ENCODE results near the gene SMDT1.
"Not testable (repeated sequence)": the region's sequence is repeated elsewhere in the genome, so short reads cannot be mapped to it uniquely, and the experiment has no call there.

Gene SMDT1

GRCh38 chr22:42065438-42066125, 13.9 kb upstream of the SMDT1 start:
- peaks cover 53% of the 10 kb centered on the region for H3K36me3 Mint-ChIP-seq (ENCODE audit: low read depth)
- H3K9me3 Mint-ChIP-seq: no peaks in the 10 kb centered on the region
- no peak overlapping the region for H3K4me3 Mint-ChIP-seq
- peaks cover 12% of the 10 kb centered on the region for H3K4me1 Mint-ChIP-seq (ENCODE audit: low read depth)
- H3K27ac Mint-ChIP-seq: no peak overlapping the region
- no peaks in the 10 kb centered on the region for H3K27me3 Mint-ChIP-seq (ENCODE audit: low read depth)
- DNase-seq (ENCODE audit: low spot score): no peak

GRCh38 chr22:42066126-42066761, 13.3 kb upstream of the SMDT1 start:
- Mint-ChIP-seq H3K9me3 (no peaks in the 10 kb centered on the region), H3K4me1 (ENCODE audit: low read depth) (peaks cover 17% of the 10 kb centered on the region), H3K36me3 (ENCODE audit: low read depth) (peaks cover 46% of the 10 kb centered on the region), H3K27ac (no peak overlapping the region), H3K4me3 (no peak overlapping the region), H3K27me3 (ENCODE audit: low read depth) (no peaks in the 10 kb centered on the region)
- DNase-seq (ENCODE audit: low spot score): no peak

- peaks cover 24% of the 10 kb centered on the region for H3K4me1 Mint-ChIP-seq (ENCODE audit: low read depth)
- no peaks in the 10 kb centered on the region for H3K9me3 Mint-ChIP-seq
- H3K36me3 Mint-ChIP-seq (ENCODE audit: low read depth): peaks cover 43% of the 10 kb centered on the region
- no peak overlapping the region for H3K4me3 Mint-ChIP-seq
- no peak overlapping the region for H3K27ac Mint-ChIP-seq
- DNase-seq (ENCODE audit: low spot score): no peak
- no peaks in the 10 kb centered on the region for H3K27me3 Mint-ChIP-seq (ENCODE audit: low read depth)
Measured at GRCh38 chr22:42066937-42067336, 12.6 kb upstream of the SMDT1 start.

GRCh38 chr22:42067671-42068251, 11.7 kb upstream of the SMDT1 start:
- Mint-ChIP-seq H3K36me3 (ENCODE audit: low read depth) (peaks cover 36% of the 10 kb centered on the region), H3K27me3 (ENCODE audit: low read depth) (no peaks in the 10 kb centered on the region), H3K27ac (no peak overlapping the region), H3K9me3 (no peaks in the 10 kb centered on the region), H3K4me3 (no peak overlapping the region), H3K4me1 (ENCODE audit: low read depth) (peaks cover 29% of the 10 kb centered on the region)
- DNase-seq (ENCODE audit: low spot score): no peak

- Mint-ChIP-seq H3K27me3 (ENCODE audit: low read depth) (no peaks in the 10 kb centered on the region), H3K4me3 (peak overlapping the region; percentile 93), H3K27ac (no peak overlapping the region), H3K4me1 (ENCODE audit: low read depth) (peaks cover 29% of the 10 kb centered on the region), H3K9me3 (no peaks in the 10 kb centered on the region), H3K36me3 (ENCODE audit: low read depth) (peaks cover 31% of the 10 kb centered on the region)
- DNase-seq (ENCODE audit: low spot score): no peak
Measured at GRCh38 chr22:42068291-42068690, 11.2 kb upstream of the SMDT1 start.

- Mint-ChIP-seq H3K36me3 (ENCODE audit: low read depth) (peaks cover 27% of the 10 kb centered on the region), H3K4me1 (ENCODE audit: low read depth) (peaks cover 32% of the 10 kb centered on the region), H3K27ac (peak overlapping the region; percentile 95), H3K9me3 (no peaks in the 10 kb centered on the region), H3K27me3 (ENCODE audit: low read depth) (no peaks in the 10 kb centered on the region), H3K4me3 (peak overlapping the region; percentile 93)
- no peak for DNase-seq (ENCODE audit: low spot score)
Measured at GRCh38 chr22:42069801-42070516, 9.5 kb upstream of the SMDT1 start.

- Mint-ChIP-seq H3K9me3 (no peaks in the 10 kb centered on the region), H3K4me1 (ENCODE audit: low read depth) (peaks cover 34% of the 10 kb centered on the region), H3K27ac (peak within 1 kb of the TSS; percentile 95), H3K4me3 (peak within 1 kb of the TSS; percentile 93), H3K36me3 (ENCODE audit: low read depth) (peaks cover 19% of the 10 kb centered on the region), H3K27me3 (ENCODE audit: low read depth) (no peaks in the 10 kb centered on the region)
- peak; percentile 93 for DNase-seq (ENCODE audit: low spot score)
Measured at GRCh38 chr22:42070517-42071422, 8.7 kb upstream of the SMDT1 start, which contains the start of gene NAGA. NAGA (minus strand) TSS chr22:42070812; CDS start chr22:42070297, 515 bp downstream.

- not testable (repeated sequence) for H3K27me3 Mint-ChIP-seq (ENCODE audit: low read depth); DNase-seq (ENCODE audit: low spot score); H3K9me3 Mint-ChIP-seq
- Mint-ChIP-seq H3K4me1 (ENCODE audit: low read depth) (peaks cover 34% of the 10 kb centered on the region), H3K27ac (peak overlapping the region; percentile 95), H3K36me3 (ENCODE audit: low read depth) (peaks cover 14% of the 10 kb centered on the region), H3K4me3 (peak overlapping the region; percentile 93)
Measured at GRCh38 chr22:42071508-42071907, 8.0 kb upstream of the SMDT1 start.

- H3K27ac Mint-ChIP-seq: peak overlapping the region; percentile 55
- H3K27me3 Mint-ChIP-seq (ENCODE audit: low read depth): no peaks in the 10 kb centered on the region
- DNase-seq (ENCODE audit: low spot score): no peak
- peak overlapping the region; percentile 76 for H3K4me3 Mint-ChIP-seq
- peaks cover 6% of the 10 kb centered on the region for H3K36me3 Mint-ChIP-seq (ENCODE audit: low read depth)
- H3K9me3 Mint-ChIP-seq: no peaks in the 10 kb centered on the region
- H3K4me1 Mint-ChIP-seq (ENCODE audit: low read depth): peaks cover 34% of the 10 kb centered on the region
Measured at GRCh38 chr22:42072606-42073330, 6.7 kb upstream of the SMDT1 start.

GRCh38 chr22:42073621-42074041, 5.9 kb upstream of the SMDT1 start:
- Mint-ChIP-seq H3K36me3 (ENCODE audit: low read depth) (peaks cover 3% of the 10 kb centered on the region), H3K9me3 (no peaks in the 10 kb centered on the region), H3K4me1 (ENCODE audit: low read depth) (peaks cover 38% of the 10 kb centered on the region), H3K4me3 (peak overlapping the region; percentile 76), H3K27ac (peak overlapping the region; percentile 52), H3K27me3 (ENCODE audit: low read depth) (no peaks in the 10 kb centered on the region)
- DNase-seq (ENCODE audit: low spot score): no peak

GRCh38 chr22:42074132-42074811, 5.2 kb upstream of the SMDT1 start, which contains the start of gene PHETA2:
PHETA2 (plus strand) TSS chr22:42074248; CDS start chr22:42077294, 3,046 bp downstream.
- H3K36me3 Mint-ChIP-seq (ENCODE audit: low read depth): no peaks in the 10 kb centered on the region

More at GRCh38 chr22:42074132-42074811, 5.2 kb upstream of the SMDT1 start, which contains the start of gene PHETA2:
- peak; percentile 52 for DNase-seq (ENCODE audit: low spot score)
- Mint-ChIP-seq H3K9me3 (no peaks in the 10 kb centered on the region), H3K27ac (peak within 1 kb of the TSS; percentile 79), H3K27me3 (ENCODE audit: low read depth) (no peaks in the 10 kb centered on the region), H3K4me1 (ENCODE audit: low read depth) (peaks cover 38% of the 10 kb centered on the region), H3K4me3 (peak within 1 kb of the TSS; percentile 76)

Data from T-helper 2 cell treated with Interferon-gamma antibody and Interleukin-4, amounts not matched to agents 5 μg/mL and 100 μg/mL, for 36 hours (primary cell).